ENCODE measurements around the gene TRPC1. TPM values are rescaled to one million over a fixed set of nuclear protein-coding genes. Genes with fewer than 3 reads are reported as not detected.

The TRPC1 gene
- total RNA-seq, 1 donor = 19.9 TPM

DNA sequence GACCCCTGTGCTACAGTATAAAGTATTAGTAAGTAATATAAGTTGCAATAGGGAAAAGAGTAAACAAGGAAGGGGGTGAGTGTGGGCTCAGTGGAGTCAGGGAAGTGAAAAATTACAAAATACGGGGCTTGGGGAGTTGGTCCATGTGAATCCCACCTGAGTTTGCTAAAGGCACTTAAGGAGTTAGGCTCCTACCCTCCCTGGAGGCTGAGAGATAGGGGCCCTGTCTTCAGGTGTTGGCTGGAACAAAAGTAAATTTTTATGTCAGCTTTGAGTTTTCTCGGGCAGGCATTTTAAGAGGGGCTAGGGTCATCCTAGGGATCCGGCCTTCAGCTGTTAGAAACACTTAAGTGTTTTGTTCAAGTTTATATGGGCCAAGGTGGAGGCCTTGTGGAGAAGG is 8.2 kb downstream of the TRPC1 start:
- Histone ChIP-seq H3K4me1 (ENCODE audit: insufficient read depth, low read length) (no peaks in the 10 kb centered on the region), H2AFZ (ENCODE audit: low read length) (no peak overlapping the region), H4K20me1 (ENCODE audit: insufficient read depth, low read length) (no peaks in the 10 kb centered on the region), H3K27me3 (ENCODE audit: insufficient read depth, low read length) (no peaks in the 10 kb centered on the region), H3K27ac (ENCODE audit: low read depth, low read length) (no peak overlapping the region), H3K4me2 (ENCODE audit: insufficient read depth, low read length) (no peak overlapping the region), H3K4me3 (ENCODE audit: insufficient read depth, low read length) (no peak overlapping the region), H3K36me3 (ENCODE audit: insufficient read depth, low read length) (no peaks in the 10 kb centered on the region), H3K79me2 (ENCODE audit: insufficient read depth, low read length) (peaks cover 4% of the 10 kb centered on the region), H3K9me3 (ENCODE audit: low read depth, low read length) (no peaks in the 10 kb centered on the region)
- no peak for TF ChIP-seq CTCF (IDR thresholded peaks at IDR 0.05; ENCODE audit: extremely low read depth, low read depth, low read length)
- no peak for DNase-seq (ENCODE audit: insufficient read length, low spot score, missing footprints)

- no peak for TF ChIP-seq CTCF (IDR thresholded peaks at IDR 0.05; ENCODE audit: extremely low read depth, low read depth, low read length)
- no peaks in the 10 kb centered on the region for H3K79me2 ChIP-seq (ENCODE audit: insufficient read depth, low read length)
- DNase-seq (ENCODE audit: insufficient read length, low spot score, missing footprints) = no peak
These were observed 11.0 kb downstream of the TRPC1 start for GRCh38 chr3:142734834-142735233.

DNA sequence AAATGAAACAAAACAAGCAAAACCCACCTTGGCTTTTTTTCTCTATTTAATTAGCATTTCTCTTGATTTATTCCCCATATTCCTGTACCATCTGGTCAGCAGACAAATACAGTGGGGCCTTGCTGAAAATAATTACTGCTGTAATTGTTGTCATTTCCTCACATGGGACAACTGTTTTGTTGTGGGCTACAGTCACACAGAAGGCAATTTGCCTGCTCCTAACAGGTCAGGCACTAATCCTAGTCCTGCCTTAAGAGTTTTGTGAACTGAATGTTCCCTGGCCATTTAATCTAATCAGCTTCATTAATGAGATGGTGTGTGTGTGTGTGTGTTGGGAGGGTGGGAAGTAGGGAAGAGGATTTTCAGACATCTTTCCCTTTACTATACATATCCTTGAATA is 11.6 kb downstream of the TRPC1 start:
- H3K27ac ChIP-seq (ENCODE audit: low read depth, low read length) = no peak overlapping the region
- H4K20me1 ChIP-seq (ENCODE audit: insufficient read depth, low read length) = no peaks in the 10 kb centered on the region
- no peak for TF ChIP-seq CTCF (IDR thresholded peaks at IDR 0.05; ENCODE audit: extremely low read depth, low read depth, low read length)
- H2AFZ ChIP-seq (ENCODE audit: low read length) = no peak overlapping the region
- H3K4me2 ChIP-seq (ENCODE audit: insufficient read depth, low read length) = no peak overlapping the region
- H3K9me3 ChIP-seq (ENCODE audit: low read depth, low read length) = no peaks in the 10 kb centered on the region
- H3K79me2 ChIP-seq (ENCODE audit: insufficient read depth, low read length) = no peaks in the 10 kb centered on the region
- no peaks in the 10 kb centered on the region for H3K36me3 ChIP-seq (ENCODE audit: insufficient read depth, low read length)
- H3K27me3 ChIP-seq (ENCODE audit: insufficient read depth, low read length) = no peaks in the 10 kb centered on the region
- DNase-seq (ENCODE audit: insufficient read length, low spot score, missing footprints) = no peak
- H3K4me3 ChIP-seq (ENCODE audit: insufficient read depth, low read length) = no peak overlapping the region
- no peaks in the 10 kb centered on the region for H3K4me1 ChIP-seq (ENCODE audit: insufficient read depth, low read length)

More at GRCh38 chr3:142734834-142735233, 11.0 kb downstream of the TRPC1 start:
- H3K27me3 ChIP-seq (ENCODE audit: insufficient read depth, low read length) = no peaks in the 10 kb centered on the region
- H3K4me3 ChIP-seq (ENCODE audit: insufficient read depth, low read length) = no peak overlapping the region
- no peaks in the 10 kb centered on the region for H3K9me3 ChIP-seq (ENCODE audit: low read depth, low read length)
- no peaks in the 10 kb centered on the region for H4K20me1 ChIP-seq (ENCODE audit: insufficient read depth, low read length)
- H3K4me2 ChIP-seq (ENCODE audit: insufficient read depth, low read length) = no peak overlapping the region
- no peaks in the 10 kb centered on the region for H3K36me3 ChIP-seq (ENCODE audit: insufficient read depth, low read length)
- H3K4me1 ChIP-seq (ENCODE audit: insufficient read depth, low read length) = no peaks in the 10 kb centered on the region
- no peak overlapping the region for H2AFZ ChIP-seq (ENCODE audit: low read length)
- H3K27ac ChIP-seq (ENCODE audit: low read depth, low read length) = no peak overlapping the region

DNA sequence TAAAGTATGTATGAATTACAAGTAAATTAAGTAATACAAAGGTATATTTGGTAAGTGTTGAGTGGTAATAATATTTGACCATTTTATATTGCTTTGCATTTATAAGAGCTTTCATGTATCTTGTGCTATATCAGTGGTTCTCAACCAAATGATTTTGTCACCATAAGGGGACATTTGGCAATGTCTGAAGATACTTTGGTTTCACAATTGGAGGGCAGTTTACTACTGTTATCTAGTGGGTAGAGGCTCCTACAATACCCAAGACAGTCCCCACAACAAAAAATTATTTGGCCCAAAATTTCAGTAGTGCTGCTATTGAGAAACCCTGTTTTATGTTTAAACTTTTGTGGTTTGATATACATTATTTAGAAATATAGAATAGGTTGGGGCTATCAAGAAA is 14.6 kb downstream of the TRPC1 start:
- TF ChIP-seq CTCF (IDR thresholded peaks at IDR 0.05; ENCODE audit: extremely low read depth, low read depth, low read length) = no peak

More for the DNA sequence above, 14.6 kb downstream of the TRPC1 start:
- Histone ChIP-seq H3K9me3 (ENCODE audit: low read depth, low read length) (no peaks in the 10 kb centered on the region), H3K36me3 (ENCODE audit: insufficient read depth, low read length) (no peaks in the 10 kb centered on the region), H3K4me1 (ENCODE audit: insufficient read depth, low read length) (no peaks in the 10 kb centered on the region), H4K20me1 (ENCODE audit: insufficient read depth, low read length) (no peaks in the 10 kb centered on the region), H3K79me2 (ENCODE audit: insufficient read depth, low read length) (no peaks in the 10 kb centered on the region), H2AFZ (ENCODE audit: low read length) (no peak overlapping the region), H3K4me2 (ENCODE audit: insufficient read depth, low read length) (no peak overlapping the region), H3K4me3 (ENCODE audit: insufficient read depth, low read length) (no peak overlapping the region), H3K27ac (ENCODE audit: low read depth, low read length) (no peak overlapping the region), H3K27me3 (ENCODE audit: insufficient read depth, low read length) (no peaks in the 10 kb centered on the region)
- DNase-seq (ENCODE audit: insufficient read length, low spot score, missing footprints) = no peak

Data from osteoblast (primary cell).